IMR-90 (cell line): ENCODE measurements around the gene SLC35A4. TPM values are rescaled to one million over a fixed set of nuclear protein-coding genes. Genes with fewer than 3 reads are reported as not detected.

Source experiments
- ATAC-seq: fragments of 200-7000 bp; cut with Tn5 transposase; 2 replicates; pipeline ENCODE4 v1.9.1; 2020; ENCODE audit warnings: low read depth, mild to moderate bottlenecking, moderate library complexity
- BruUV-seq: library from RNA; stranded (reverse); fragments of 400-500 nt; replicated peaks from 2 replicates; lab custom pipeline; 2021; lab: Mats Ljungman, UMichigan
- CTCF ChIA-PET: fragments of 300-600 bp; formaldehyde crosslinking; extraction: SDS; loops from one replicate; lab custom pipeline; 2021; ENCODE audit warnings: antibody characterized with exemption; lab: Yijun Ruan, JAX
- POLR2A ChIA-PET: fragments of 300-600 bp; sonication (Branson Sonifier 250); formaldehyde crosslinking; loops from one replicate; lab custom pipeline; 2022; ENCODE audit warnings: antibody characterized with exemption; ENCODE audit not compliant: unreplicated experiment; lab: Charles Lee
- DNase-seq: peaks from one replicate; pipeline ENCODE4 v3.0.0; 2013
- H2AFZ ChIP-seq: replicated peaks from 2 replicates; pipeline ENCODE3; 2013; ENCODE audit warnings: low read length, mild to moderate bottlenecking; ENCODE audit not compliant: poor library complexity
- H2AK5ac ChIP-seq: 2 replicates; pipeline ENCODE4 v1.6.1; 2013; ENCODE audit warnings: low read depth, low read length, inconsistent platforms
- H2AK9ac ChIP-seq: replicated peaks from 2 replicates; pipeline ENCODE3; 2013; ENCODE audit warnings: mild to moderate bottlenecking, low read depth, low read length, moderate library complexity; ENCODE audit not compliant: poor library complexity
- H2BK120ac ChIP-seq: 2 replicates; pipeline ENCODE4 v1.6.1; 2013; ENCODE audit warnings: low read depth, low read length, inconsistent platforms
- H2BK15ac ChIP-seq: 3 replicates; pipeline ENCODE4 v1.6.1; 2013; ENCODE audit warnings: low read depth, low read length, inconsistent platforms
- H2BK20ac ChIP-seq: 2 replicates; pipeline ENCODE4 v1.6.1; 2013; ENCODE audit warnings: low read depth, mild to moderate bottlenecking, inconsistent platforms, low read length, moderate library complexity
- H2BK5ac ChIP-seq: 2 replicates; pipeline ENCODE4 v1.6.1; 2013; ENCODE audit warnings: mild to moderate bottlenecking, low read depth, low read length, inconsistent platforms; ENCODE audit not compliant: poor library complexity, severe bottlenecking
- H3K14ac ChIP-seq: replicated peaks from 2 replicates; pipeline ENCODE4 v1.6.1; 2013; ENCODE audit warnings: low read depth, low read length, inconsistent platforms
- H3K18ac ChIP-seq: 2 replicates; pipeline ENCODE4 v1.6.1; 2013; ENCODE audit warnings: low read depth, low read length, control low read depth
- H3K23ac ChIP-seq: 2 replicates; pipeline ENCODE4 v1.6.1; 2013; ENCODE audit warnings: low read depth, low read length, inconsistent platforms
- H3K27ac ChIP-seq: 2 replicates; pipeline ENCODE4 v1.5.1; 2013; ENCODE audit warnings: mild to moderate bottlenecking, control low read depth, low read length; ENCODE audit not compliant: insufficient read depth
- H3K27me3 ChIP-seq: 2 replicates; pipeline ENCODE4 v1.6.1; 2013; ENCODE audit warnings: low read length; ENCODE audit not compliant: control insufficient read depth, insufficient read depth
- H3K36me3 ChIP-seq: 2 replicates; pipeline ENCODE4 v1.6.1; 2013; ENCODE audit warnings: low read length, mixed read lengths; ENCODE audit not compliant: control insufficient read depth, insufficient read depth
- H3K4ac ChIP-seq: 2 replicates; pipeline ENCODE4 v1.6.1; 2013; ENCODE audit warnings: low read depth, low read length, inconsistent platforms
- H3K4me1 ChIP-seq: 2 replicates; pipeline ENCODE4 v1.6.1; 2013; ENCODE audit warnings: low read length, mixed read lengths; ENCODE audit not compliant: control insufficient read depth, insufficient read depth
- H3K4me2 ChIP-seq: 2 replicates; pipeline ENCODE4 v1.6.1; 2013; ENCODE audit warnings: low read depth, mild to moderate bottlenecking, control low read depth, low read length, moderate library complexity
- H3K4me3 ChIP-seq: 2 replicates; pipeline ENCODE4 v1.5.1; 2013; ENCODE audit warnings: low read depth, mild to moderate bottlenecking, control low read depth, low read length, moderate library complexity; ENCODE audit not compliant: insufficient read depth
- H3K56ac ChIP-seq: 2 replicates; pipeline ENCODE4 v1.6.1; 2013; ENCODE audit warnings: low read length, inconsistent platforms; ENCODE audit not compliant: insufficient read depth; ENCODE audit errors: extremely low read depth
- H3K79me1 ChIP-seq, 2 experiments: 2 replicates each; pipeline ENCODE4 v1.6.1; 2013; ENCODE audit warnings: low read length in 2 of 2, inconsistent platforms in 1 of 2, low read depth in 1 of 2
- H3K9ac ChIP-seq: 2 replicates; pipeline ENCODE4 v1.6.1; 2013; ENCODE audit warnings: low read depth, low read length, control low read depth
- H3K9me1 ChIP-seq: 2 replicates; pipeline ENCODE4 v1.6.1; 2013; ENCODE audit warnings: low read length, inconsistent platforms; ENCODE audit not compliant: insufficient read depth
- H3K9me3 ChIP-seq: 2 replicates; pipeline ENCODE4 v1.6.1; 2013; ENCODE audit warnings: low read length; ENCODE audit not compliant: control insufficient read depth, insufficient read depth
- H4K20me1 ChIP-seq: 2 replicates; pipeline ENCODE4 v1.6.1; 2013; ENCODE audit warnings: low read length, inconsistent platforms; ENCODE audit not compliant: insufficient read depth
- H4K5ac ChIP-seq: 2 replicates; pipeline ENCODE4 v1.6.1; 2013; ENCODE audit warnings: mild to moderate bottlenecking, low read depth, low read length, control low read depth
- H4K8ac ChIP-seq, 2 experiments: 2 replicates each; pipeline ENCODE4 v1.6.1; 2013; ENCODE audit warnings: low read depth in 2 of 2, low read length in 2 of 2, control low read depth in 1 of 2, inconsistent platforms in 1 of 2
- H4K91ac ChIP-seq: 2 replicates; pipeline ENCODE4 v1.6.1; 2013; ENCODE audit warnings: low read depth, low read length, inconsistent platforms; ENCODE audit not compliant: insufficient read depth
- BHLHE40 ChIP-seq: fragments of 150-350 bp; IDR thresholded peaks from 2 replicates; pipeline ENCODE4 v1.6.1; 2016; ENCODE audit warnings: mild to moderate bottlenecking, low read depth, low read length
- CEBPB ChIP-seq: IDR thresholded peaks from 2 replicates; pipeline ENCODE4 v1.6.1; 2012; ENCODE audit warnings: low read depth, low read length, improper control_type of control experiment
- CHD1 ChIP-seq: IDR thresholded peaks from 2 replicates; pipeline ENCODE4 v1.6.1; 2012; ENCODE audit warnings: low read depth, low read length, improper control_type of control experiment
- FOS ChIP-seq: fragments of 150-350 bp; IDR thresholded peaks from 2 replicates; pipeline ENCODE4 v1.6.1; 2016; ENCODE audit warnings: low read depth, low read length
- MAFK ChIP-seq: IDR thresholded peaks from 2 replicates; pipeline ENCODE4 v1.6.1; 2012; ENCODE audit warnings: low read depth, low read length, improper control_type of control experiment
- MAZ ChIP-seq: IDR thresholded peaks from 2 replicates; pipeline ENCODE4 v1.6.1; 2012; ENCODE audit warnings: low read depth, mild to moderate bottlenecking, low read length, improper control_type of control experiment, moderate library complexity, borderline replicate concordance
- MXI1 ChIP-seq: IDR thresholded peaks from 2 replicates; pipeline ENCODE4 v1.6.1; 2012; ENCODE audit warnings: low read depth, mild to moderate bottlenecking, low read length, moderate library complexity, borderline replicate concordance
- NFE2L2 ChIP-seq: fragments of 150-350 bp; IDR thresholded peaks from 2 replicates; pipeline ENCODE4 v1.6.1; 2016; ENCODE audit warnings: low read depth, mild to moderate bottlenecking, low read length
- POLR2A ChIP-seq: IDR thresholded peaks from 2 replicates; pipeline ENCODE4 v1.6.1; 2012; ENCODE audit warnings: mild to moderate bottlenecking, low read depth, low read length
- RAD21 ChIP-seq: IDR thresholded peaks from 2 replicates; pipeline ENCODE4 v1.6.1; 2012; ENCODE audit warnings: low read length, improper control_type of control experiment
- RCOR1 ChIP-seq: IDR thresholded peaks from 2 replicates; pipeline ENCODE4 v1.6.1; 2012; ENCODE audit warnings: mild to moderate bottlenecking, low read length, improper control_type of control experiment; ENCODE audit not compliant: insufficient replicate concordance
- RFX5 ChIP-seq: IDR thresholded peaks from 2 replicates; pipeline ENCODE4 v1.8.0; 2012; ENCODE audit warnings: low read depth, mild to moderate bottlenecking, low read length, moderate library complexity
- SMC3 ChIP-seq: fragments of 150-350 bp; IDR thresholded peaks from 2 replicates; pipeline ENCODE4 v1.6.1; 2016; ENCODE audit warnings: low read depth, mild to moderate bottlenecking, antibody characterized with exemption, low read length, moderate library complexity
- WGBS, 2 experiments: methylation state at CpG; one replicate each; pipeline versions ENCODE4 v1.1.5 to v1.1.7; 2013; ENCODE audit warnings: missing lambda C conversion rate in 2 of 2; ENCODE audit not compliant: insufficient read length in 1 of 2; ENCODE audit errors: extremely low coverage in 2 of 2; 5-methylcytosine and 5-hydroxymethylcytosine counted together
- dilution Hi-C: fragments of 300-500 bp; cut with HindIII; formaldehyde crosslinking; loops from one replicate; pipeline ENCODE4 v1.14.3; 2018; ENCODE audit warnings: low sequenced_read_pairs; ENCODE audit not compliant: unreplicated experiment
- in situ Hi-C: fragments of 300-500 bp; cut with MboI; formaldehyde crosslinking; loops from 3 replicates; pipeline ENCODE4 v1.14.3; 2019; ENCODE audit warnings: low sequenced_read_pairs, inconsistent platforms, mixed read lengths
- intact Hi-C: fragments of 100-400 bp; cut with micrococcal nuclease; formaldehyde crosslinking; loops from 2 replicates; pipeline ENCODE4 v1.10.0; 2022
- polyA plus RNA-seq, 3 experiments: library from polyadenylated mRNA; depleted of rRNA; stranded (reverse); fragments of >200 nt; gene quantifications; 2 replicates each; pipeline ENCODE4 v1.2.3, GENCODE V29; 2012; ENCODE audit warnings: low replicate concordance in 1 of 3
- total RNA-seq: library from RNA; depleted of rRNA; stranded (reverse); fragments of >200 nt; gene quantifications from 2 replicates; pipeline ENCODE4 v1.2.3, GENCODE V29; 2012
- TF ChIP-seq, protein P1 (sequence below): fragments of 150-350 bp; IDR thresholded peaks from 2 replicates; pipeline ENCODE4 v1.6.1; 2016; ENCODE audit warnings: low read depth, mild to moderate bottlenecking, low read length, moderate library complexity, borderline replicate concordance
- TF ChIP-seq, protein P2 (sequence below): conservative IDR thresholded peaks from 2 replicates; pipeline ENCODE4 v1.5.1; 2012; ENCODE audit warnings: mild to moderate bottlenecking, low read depth, low read length, improper control_type of control experiment
- TF ChIP-seq, protein P3 (sequence below): fragments of 150-350 bp; IDR thresholded peaks from 2 replicates; pipeline ENCODE4 v1.6.1; 2017; ENCODE audit warnings: mild to moderate bottlenecking, antibody characterized with exemption, low read length, low read depth

Gene SLC35A4
- total and polyA plus RNA-seq, 2 of the 4 experiments (the other 2 are of a cell fraction) = 19.2 to 66.4 TPM

DNA sequence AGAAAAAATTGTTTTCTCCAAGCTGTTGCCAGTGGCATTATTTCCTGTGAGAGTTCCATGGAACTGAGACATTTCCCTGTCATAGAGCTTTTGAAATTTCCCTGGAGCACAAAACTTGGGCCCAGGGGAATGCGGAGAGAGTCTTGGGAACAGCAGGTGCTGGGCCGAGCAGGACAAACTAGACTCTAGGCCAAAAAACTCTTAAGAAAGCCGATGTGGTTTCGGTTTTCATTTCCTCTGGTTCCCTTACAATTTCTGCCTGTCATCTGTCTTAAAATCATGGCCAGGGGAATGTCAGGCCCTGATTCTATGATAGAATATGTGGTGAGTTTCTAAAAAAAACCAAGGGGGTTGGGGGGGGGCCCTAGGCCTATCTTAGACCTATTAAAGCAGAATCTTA is 4.6 kb downstream of the SLC35A4 start:
- POLR2A ChIA-PET = no interaction called here
- H4K8ac ChIP-seq = no peak overlapping the region
- DNase-seq (no peak), ATAC-seq (no peak)
- H2AK5ac ChIP-seq = no peak overlapping the region
- no peak overlapping the region for H2AFZ ChIP-seq
- no peak overlapping the region for H2BK20ac ChIP-seq
- no peak overlapping the region for H3K23ac ChIP-seq
- no peak overlapping the region for H3K14ac ChIP-seq
- no peak overlapping the region for H3K56ac ChIP-seq
- H3K27me3 ChIP-seq = no peaks in the 10 kb centered on the region
- no peak overlapping the region for H2BK5ac ChIP-seq
- H3K9me1 ChIP-seq = peaks cover 14% of the 10 kb centered on the region
- no peaks in the 10 kb centered on the region for H4K20me1 ChIP-seq
- WGBS, 2 experiments = no CpG with 5 or more reads among the region's 4 CpGs
- CTCF ChIA-PET = interaction anchor here (0.8 to 1.2 kb wide), 2 partner anchors 65 to 70 kb away, joined by 3 read pairs; partner anchors contain the start of gene TMCO6
- H3K27ac ChIP-seq = no peak overlapping the region
- intact Hi-C loops = no loop called here
- H3K4me1 ChIP-seq = peaks cover 5% of the 10 kb centered on the region
- H3K9ac ChIP-seq = no peak overlapping the region
- H3K18ac ChIP-seq = no peak overlapping the region
- H3K4me3 ChIP-seq = no peak overlapping the region
- no peaks in the 10 kb centered on the region for H3K9me3 ChIP-seq
- H3K4ac ChIP-seq = no peak overlapping the region
- TF ChIP-seq SMC3 (no peak), MAZ (no peak), RFX5 (no peak), NFE2L2 (no peak), POLR2A (no peak), MXI1 (no peak), CHD1 (no peak), RCOR1 (no peak), RAD21 (no peak), BHLHE40 (no peak), FOS (no peak), MAFK (no peak), CEBPB (no peak)
- TF ChIP-seq, protein P1, sequence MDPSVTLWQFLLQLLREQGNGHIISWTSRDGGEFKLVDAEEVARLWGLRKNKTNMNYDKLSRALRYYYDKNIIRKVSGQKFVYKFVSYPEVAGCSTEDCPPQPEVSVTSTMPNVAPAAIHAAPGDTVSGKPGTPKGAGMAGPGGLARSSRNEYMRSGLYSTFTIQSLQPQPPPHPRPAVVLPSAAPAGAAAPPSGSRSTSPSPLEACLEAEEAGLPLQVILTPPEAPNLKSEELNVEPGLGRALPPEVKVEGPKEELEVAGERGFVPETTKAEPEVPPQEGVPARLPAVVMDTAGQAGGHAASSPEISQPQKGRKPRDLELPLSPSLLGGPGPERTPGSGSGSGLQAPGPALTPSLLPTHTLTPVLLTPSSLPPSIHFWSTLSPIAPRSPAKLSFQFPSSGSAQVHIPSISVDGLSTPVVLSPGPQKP = no peak
- TF ChIP-seq, protein P2, sequence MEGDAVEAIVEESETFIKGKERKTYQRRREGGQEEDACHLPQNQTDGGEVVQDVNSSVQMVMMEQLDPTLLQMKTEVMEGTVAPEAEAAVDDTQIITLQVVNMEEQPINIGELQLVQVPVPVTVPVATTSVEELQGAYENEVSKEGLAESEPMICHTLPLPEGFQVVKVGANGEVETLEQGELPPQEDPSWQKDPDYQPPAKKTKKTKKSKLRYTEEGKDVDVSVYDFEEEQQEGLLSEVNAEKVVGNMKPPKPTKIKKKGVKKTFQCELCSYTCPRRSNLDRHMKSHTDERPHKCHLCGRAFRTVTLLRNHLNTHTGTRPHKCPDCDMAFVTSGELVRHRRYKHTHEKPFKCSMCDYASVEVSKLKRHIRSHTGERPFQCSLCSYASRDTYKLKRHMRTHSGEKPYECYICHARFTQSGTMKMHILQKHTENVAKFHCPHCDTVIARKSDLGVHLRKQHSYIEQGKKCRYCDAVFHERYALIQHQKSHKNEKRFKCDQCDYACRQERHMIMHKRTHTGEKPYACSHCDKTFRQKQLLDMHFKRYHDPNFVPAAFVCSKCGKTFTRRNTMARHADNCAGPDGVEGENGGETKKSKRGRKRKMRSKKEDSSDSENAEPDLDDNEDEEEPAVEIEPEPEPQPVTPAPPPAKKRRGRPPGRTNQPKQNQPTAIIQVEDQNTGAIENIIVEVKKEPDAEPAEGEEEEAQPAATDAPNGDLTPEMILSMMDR = no peak
- TF ChIP-seq, protein P3, sequence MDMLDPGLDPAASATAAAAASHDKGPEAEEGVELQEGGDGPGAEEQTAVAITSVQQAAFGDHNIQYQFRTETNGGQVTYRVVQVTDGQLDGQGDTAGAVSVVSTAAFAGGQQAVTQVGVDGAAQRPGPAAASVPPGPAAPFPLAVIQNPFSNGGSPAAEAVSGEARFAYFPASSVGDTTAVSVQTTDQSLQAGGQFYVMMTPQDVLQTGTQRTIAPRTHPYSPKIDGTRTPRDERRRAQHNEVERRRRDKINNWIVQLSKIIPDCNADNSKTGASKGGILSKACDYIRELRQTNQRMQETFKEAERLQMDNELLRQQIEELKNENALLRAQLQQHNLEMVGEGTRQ = no peak
- BruUV-seq = no TSS peak
- H3K79me1 ChIP-seq = peaks cover 19 to 40% of the 10 kb centered on the region in 2 experiments; a peak in 3 of 4 replicates
- H3K4me2 ChIP-seq = no peak overlapping the region
- H4K5ac ChIP-seq = no peak overlapping the region
- H2BK15ac ChIP-seq = no peak overlapping the region
- H3K36me3 ChIP-seq = peaks cover 25% of the 10 kb centered on the region
- in situ Hi-C loops = no loop called here
- no peak overlapping the region for H2BK120ac ChIP-seq
- H2AK9ac ChIP-seq = no peak overlapping the region
- no peak overlapping the region for H4K91ac ChIP-seq
- dilution Hi-C loops = no loop called here
